KOPT-K1 (cell line): ENCODE measurements around the gene SART3.
"Not testable (repeated sequence)": the region's sequence is repeated elsewhere in the genome, so short reads cannot be mapped to it uniquely, and the experiment has no call there.

Experiments
- H3K27ac ChIP-seq: fragments of 200-600 bp; sonication (generic); 2 replicates; pipeline ENCODE4 v1.5.1; 2016; ENCODE audit warnings: antibody characterized with exemption, mild to moderate bottlenecking, low read depth, low read length; ENCODE audit not compliant: poor library complexity, severe bottlenecking
- H3K36me3 ChIP-seq: fragments of 200-600 bp; sonication (generic); 2 replicates; pipeline ENCODE4 v1.5.1; 2017; ENCODE audit warnings: antibody characterized with exemption, mild to moderate bottlenecking, low read length, moderate library complexity; ENCODE audit not compliant: insufficient read depth
- H3K9me3 ChIP-seq: fragments of 200-600 bp; sonication (generic); 2 replicates; pipeline ENCODE4 v1.5.1; 2017; ENCODE audit warnings: antibody characterized with exemption, low read length, mild to moderate bottlenecking; ENCODE audit not compliant: insufficient read depth, poor library complexity, severe bottlenecking

Gene SART3

DNA sequence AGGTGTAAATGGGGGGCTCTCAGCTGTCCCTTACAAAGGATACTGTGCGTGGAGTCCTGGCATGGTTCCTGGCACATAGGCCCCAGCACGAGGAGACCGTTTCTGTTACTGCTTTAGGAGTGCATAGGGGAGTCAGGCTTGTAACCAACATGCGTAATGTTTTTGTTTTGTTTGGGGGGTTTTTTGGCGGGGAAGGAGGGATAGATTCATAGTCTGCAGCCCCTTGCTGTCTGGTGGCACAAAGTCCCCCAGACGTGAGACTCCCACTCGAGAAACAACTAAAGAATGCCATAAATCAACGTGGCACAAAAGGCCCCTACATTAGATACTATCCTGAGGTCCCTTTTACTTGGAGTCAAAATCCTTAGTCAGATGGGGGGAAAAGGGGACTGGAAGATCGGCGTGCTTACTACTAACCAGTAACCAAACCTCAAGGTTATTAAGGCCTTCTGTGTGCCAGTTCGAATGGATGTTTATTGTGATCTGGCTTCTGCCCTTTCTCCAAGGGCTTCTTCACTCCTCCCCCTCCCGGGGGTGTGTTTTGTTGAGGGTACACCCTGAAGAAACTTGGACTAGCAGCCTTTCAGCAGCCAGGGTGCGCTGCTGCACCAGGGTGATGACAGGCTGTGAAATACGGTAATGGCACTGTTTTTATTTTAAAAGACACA lies 2.3 kb upstream of the SART3 start:
- H3K36me3 ChIP-seq, result peaks cover 53% of the 10 kb centered on the region

GRCh38 chr12:108562348-108563135 lies 1.6 kb upstream of the SART3 start, which contains the start of gene ISCU:
Gene ISCU (plus strand): TSS chr12:108562596. CDS start chr12:108562623, 27 bp downstream.
- H3K36me3 ChIP-seq, result peaks cover 53% of the 10 kb centered on the region
- no peaks in the 10 kb centered on the region for H3K9me3 ChIP-seq
- H3K27ac ChIP-seq, result peak within 1 kb of the TSS; percentile 87

More for the DNA sequence above, 2.3 kb upstream of the SART3 start:
- Histone ChIP-seq H3K27ac (peak overlapping the region; percentile 87), H3K9me3 (no peaks in the 10 kb centered on the region)

DNA sequence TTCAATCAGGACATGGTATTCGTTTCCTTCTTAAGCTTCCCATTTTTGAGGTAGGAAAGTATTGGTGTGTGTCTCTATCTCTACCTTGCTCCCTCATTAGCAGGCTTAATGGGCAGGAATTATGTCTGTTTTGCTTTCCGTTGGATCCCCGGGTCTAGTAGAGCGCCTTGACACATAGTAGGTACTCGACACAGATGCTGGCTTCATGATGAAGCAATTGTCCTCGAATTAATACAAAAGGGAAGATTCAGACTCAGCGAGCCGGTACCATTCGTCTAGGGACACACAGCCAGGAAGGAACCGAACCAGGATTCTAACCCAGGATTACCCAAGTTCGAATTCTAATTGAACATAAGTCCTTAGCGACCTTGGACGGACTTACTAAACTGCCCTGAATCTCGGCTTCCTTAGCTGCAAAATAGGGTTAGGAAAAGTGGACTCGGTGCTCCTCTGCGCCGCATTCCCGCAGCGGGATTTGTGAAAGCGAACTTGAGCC lies 927 bp upstream of the SART3 start:
- Histone ChIP-seq H3K9me3 (no peaks in the 10 kb centered on the region), H3K36me3 (peaks cover 53% of the 10 kb centered on the region), H3K27ac (peak overlapping the region; percentile 87)

DNA sequence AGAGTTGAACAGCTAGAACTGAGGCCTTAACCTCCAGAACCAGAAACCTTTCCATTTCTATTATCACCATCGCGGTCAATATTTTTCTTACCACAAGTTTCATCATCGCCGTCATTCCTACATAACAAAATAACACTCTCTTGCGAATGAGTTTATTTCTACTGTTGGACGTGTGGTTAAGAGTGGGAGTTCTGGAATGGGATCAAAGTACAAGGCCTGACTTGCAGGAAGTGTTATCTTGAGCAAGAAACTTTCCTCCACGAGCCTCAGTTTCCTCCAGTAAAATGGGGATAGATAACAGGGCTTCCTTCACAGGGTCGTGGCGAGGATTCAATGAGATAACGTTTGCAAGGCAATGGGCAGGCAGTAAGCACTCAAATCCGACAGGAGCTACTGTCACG lies 652 bp downstream of the SART3 start:
- Histone ChIP-seq H3K9me3 (no peaks in the 10 kb centered on the region), H3K36me3 (peaks cover 53% of the 10 kb centered on the region), H3K27ac (peak overlapping the region; percentile 87)

DNA sequence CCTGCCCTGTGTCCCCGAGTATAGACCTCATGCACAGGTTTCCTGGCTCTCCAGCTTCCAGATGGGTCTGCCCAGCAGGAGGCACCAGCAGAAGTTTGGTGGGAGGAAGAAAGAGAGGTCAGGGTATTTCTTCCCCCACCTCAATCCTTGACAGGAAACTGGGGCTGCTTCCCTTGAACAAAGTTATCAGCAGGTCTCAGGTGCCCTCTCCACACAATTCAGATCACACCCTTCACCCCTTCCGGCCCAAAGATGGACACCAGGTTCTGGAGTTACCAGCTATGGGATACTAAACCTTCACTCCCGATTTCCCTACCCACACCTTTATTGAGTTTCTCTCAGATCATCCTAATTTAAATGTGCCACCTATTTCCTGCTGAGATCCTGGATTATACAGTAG lies 1.2 kb downstream of the SART3 start:
- Histone ChIP-seq H3K9me3 (no peaks in the 10 kb centered on the region), H3K27ac (peak overlapping the region; percentile 87), H3K36me3 (peaks cover 53% of the 10 kb centered on the region)

- no peaks in the 10 kb centered on the region for H3K9me3 ChIP-seq
- H3K36me3 ChIP-seq, result peaks cover 47% of the 10 kb centered on the region
- H3K27ac ChIP-seq, result no peak overlapping the region
These were observed 1.8 kb downstream of the SART3 start for GRCh38 chr12:108559007-108559655.

DNA sequence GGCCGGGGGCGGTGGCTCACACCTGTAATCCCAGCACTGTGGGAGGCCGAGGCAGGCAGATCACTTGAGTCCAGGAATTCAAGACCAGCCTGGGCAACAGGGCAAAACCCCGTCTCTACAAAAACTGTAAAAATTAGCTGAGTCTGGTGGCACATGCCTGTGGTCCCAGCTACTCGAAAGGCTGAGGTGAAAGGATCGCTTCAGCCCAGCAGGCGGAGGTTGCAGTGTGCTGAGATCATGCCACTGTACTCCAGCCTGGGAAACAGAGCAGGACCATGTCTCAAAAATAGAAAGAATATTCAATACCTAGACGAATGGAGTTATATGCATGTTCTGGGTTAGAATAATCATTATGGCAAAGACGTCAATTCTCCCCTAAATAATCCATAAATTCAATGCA lies 5.6 kb downstream of the SART3 start:
- peaks cover 58% of the 10 kb centered on the region for H3K36me3 ChIP-seq
- H3K27ac ChIP-seq, result not testable (repeated sequence)

DNA sequence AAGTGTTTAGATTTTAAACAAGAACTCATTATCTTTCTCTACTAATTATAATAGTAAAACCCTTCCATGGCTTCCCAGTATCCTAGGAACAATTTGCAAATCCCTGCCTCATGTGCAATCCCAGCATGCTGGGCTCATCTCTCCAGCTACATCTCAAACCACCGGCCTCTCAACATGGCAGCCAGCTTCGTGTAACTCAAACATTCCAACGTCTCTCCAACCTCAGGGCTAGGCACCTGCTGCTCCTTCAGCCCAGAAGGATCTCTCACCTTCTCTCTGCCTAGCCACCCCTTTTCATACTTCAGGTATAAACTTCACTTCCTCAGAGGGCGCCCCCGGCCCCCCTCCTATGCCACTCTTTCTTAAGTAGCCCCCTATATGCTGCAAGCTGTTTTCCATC lies 7.2 kb downstream of the SART3 start:
- Histone ChIP-seq H3K36me3 (peaks cover 68% of the 10 kb centered on the region), H3K27ac (no peak overlapping the region), H3K9me3 (no peaks in the 10 kb centered on the region)

More for the DNA sequence above, 5.6 kb downstream of the SART3 start:
- H3K9me3 ChIP-seq, result not testable (repeated sequence)

- Histone ChIP-seq H3K27ac (no peak overlapping the region), H3K36me3 (peaks cover 70% of the 10 kb centered on the region)
These were observed 9.4 kb downstream of the SART3 start for GRCh38 chr12:108551535-108551934.

DNA sequence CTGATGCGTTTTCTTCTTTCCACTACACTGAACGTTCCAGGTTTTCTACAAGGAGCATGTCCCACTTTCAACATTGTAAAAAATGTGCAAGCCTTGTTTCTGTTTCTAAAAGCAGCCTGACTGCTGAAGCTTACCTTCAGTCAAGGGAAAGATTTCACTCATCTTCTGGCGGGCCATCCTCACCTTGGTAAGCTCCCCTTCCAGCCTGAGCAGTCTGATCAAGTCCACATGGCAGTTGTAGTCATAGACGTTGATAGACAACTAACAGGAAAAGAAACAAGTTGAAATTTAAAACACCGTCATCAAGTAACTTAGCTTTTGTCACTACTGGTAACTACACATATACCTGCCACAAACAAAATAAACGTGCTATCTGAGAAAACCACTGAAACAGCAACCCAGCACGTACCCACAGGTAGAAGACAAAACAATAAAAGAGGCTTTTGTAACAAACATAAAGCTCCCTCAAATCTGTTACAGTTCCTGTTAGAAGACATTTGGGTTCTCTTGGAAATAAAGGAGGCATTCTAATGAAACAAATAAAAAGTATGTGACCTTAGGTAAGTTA lies 11.9 kb downstream of the SART3 start:
- Histone ChIP-seq H3K36me3 (peaks cover 76% of the 10 kb centered on the region), H3K27ac (no peak overlapping the region), H3K9me3 (no peaks in the 10 kb centered on the region)

More at GRCh38 chr12:108551535-108551934, 9.4 kb downstream of the SART3 start:
- no peaks in the 10 kb centered on the region for H3K9me3 ChIP-seq

- Histone ChIP-seq H3K36me3 (peaks cover 82% of the 10 kb centered on the region), H3K27ac (no peak overlapping the region), H3K9me3 (no peaks in the 10 kb centered on the region)
These were observed 13.3 kb downstream of the SART3 start for GRCh38 chr12:108547686-108548085.

GRCh38 chr12:108543652-108544051 lies 17.3 kb downstream of the SART3 start:
- Histone ChIP-seq H3K36me3 (peaks cover 98% of the 10 kb centered on the region), H3K27ac (no peak overlapping the region), H3K9me3 (no peaks in the 10 kb centered on the region)

DNA sequence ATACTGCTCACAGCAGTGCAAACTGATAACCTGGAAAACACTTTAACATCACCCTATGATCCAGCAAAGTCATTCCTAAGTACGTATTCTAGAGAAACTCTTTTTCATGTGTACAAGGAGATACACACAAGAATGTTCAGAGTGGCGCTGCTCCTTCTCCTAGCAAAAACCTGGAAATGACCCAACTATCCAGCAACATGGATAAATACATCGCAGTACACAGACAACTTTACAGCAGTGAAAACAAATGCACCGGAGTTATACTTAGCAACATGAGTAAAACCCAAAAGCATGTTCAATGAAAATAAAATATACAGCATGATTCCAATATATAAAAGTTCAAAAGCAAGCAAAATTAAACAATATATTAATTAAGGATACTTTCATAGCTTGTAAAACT lies 18.7 kb downstream of the SART3 start:
- Histone ChIP-seq H3K27ac (no peak overlapping the region), H3K9me3 (no peaks in the 10 kb centered on the region), H3K36me3 (peaks cover 98% of the 10 kb centered on the region)

DNA sequence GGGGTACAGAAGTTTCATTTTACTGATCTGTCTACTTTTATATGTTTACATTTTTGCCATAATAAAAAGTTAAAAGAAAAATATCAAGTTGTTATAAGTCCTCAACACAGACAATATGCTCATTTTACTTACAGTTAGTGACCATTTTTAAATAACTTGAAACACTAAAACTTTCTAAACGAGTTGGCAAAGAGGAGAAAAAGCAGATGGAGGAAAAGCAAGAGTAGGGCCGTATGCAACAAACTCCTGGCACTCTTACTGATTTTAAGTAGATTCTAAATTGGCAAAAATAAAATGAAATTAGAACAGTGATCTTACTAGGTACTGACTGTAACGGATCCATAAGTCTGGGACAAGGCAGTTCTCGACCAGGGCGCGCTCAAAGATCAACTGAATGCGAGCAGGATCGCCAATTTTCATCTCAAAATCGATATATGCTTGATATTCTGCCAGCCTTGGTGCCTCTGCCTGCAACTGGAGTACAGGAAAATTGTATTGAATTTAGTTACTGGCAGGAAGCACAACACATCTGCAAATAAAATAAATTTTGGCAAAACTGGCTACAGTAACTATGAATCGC lies 22.3 kb downstream of the SART3 start:
- Histone ChIP-seq H3K36me3 (peaks cover 98% of the 10 kb centered on the region), H3K27ac (no peak overlapping the region), H3K9me3 (no peaks in the 10 kb centered on the region)
